Measurements from ENCODE around the gene CADM2.
A peak's percentile ranks its signal among the peaks of the same experiment; 100 is the strongest.
"Not testable (repeated sequence)": the region's sequence is repeated elsewhere in the genome, so short reads cannot be mapped to it uniquely, and the experiment has no call there.

Gene CADM2

GRCh38 chr3:85495602-85496001 is 536.8 kb downstream of the CADM2 start:
- DNase-seq = no peak

GRCh38 chr3:85498177-85498576 is 539.4 kb downstream of the CADM2 start:
- DNase-seq = no peak

GRCh38 chr3:85502148-85502875 is 543.5 kb downstream of the CADM2 start:
- DNase-seq = no peak

GRCh38 chr3:85504129-85504784 is 545.5 kb downstream of the CADM2 start:
- not testable (repeated sequence) for DNase-seq

GRCh38 chr3:85504785-85505511 is 546.2 kb downstream of the CADM2 start:
- DNase-seq = not testable (repeated sequence)

GRCh38 chr3:85507052-85507451 is 548.3 kb downstream of the CADM2 start:
- not testable (repeated sequence) for DNase-seq

GRCh38 chr3:85508659-85509058 is 549.9 kb downstream of the CADM2 start:
- no peak for DNase-seq

GRCh38 chr3:85516146-85516545 is 557.4 kb downstream of the CADM2 start:
- no peak for DNase-seq

- no peak for DNase-seq
Measured at GRCh38 chr3:85524104-85524503, 565.3 kb downstream of the CADM2 start.

- no peak for DNase-seq
Measured at GRCh38 chr3:85525264-85525663, 566.5 kb downstream of the CADM2 start.

- no peak for DNase-seq
Measured at GRCh38 chr3:85533586-85533985, 574.8 kb downstream of the CADM2 start.

GRCh38 chr3:85535517-85535916 is 576.7 kb downstream of the CADM2 start:
- no peak for DNase-seq

GRCh38 chr3:85539232-85539631 is 580.4 kb downstream of the CADM2 start:
- no peak for DNase-seq

- no peak for DNase-seq
Measured at GRCh38 chr3:85554153-85554552, 595.4 kb downstream of the CADM2 start.

- DNase-seq = no peak
Measured at GRCh38 chr3:85560088-85560785, 601.4 kb downstream of the CADM2 start.

GRCh38 chr3:85567071-85567676 is 608.4 kb downstream of the CADM2 start:
- DNase-seq = peak; percentile 61 to 62

- no peak for DNase-seq
Measured at GRCh38 chr3:85570819-85571218, 612.0 kb downstream of the CADM2 start.

GRCh38 chr3:85571835-85572234 is 613.0 kb downstream of the CADM2 start:
- peak; percentile 8 to 14 for DNase-seq

GRCh38 chr3:85572426-85572825 is 613.6 kb downstream of the CADM2 start:
- DNase-seq = no peak

- DNase-seq = no peak
Measured at GRCh38 chr3:85572978-85573377, 614.2 kb downstream of the CADM2 start.

GRCh38 chr3:85574006-85574705 is 615.4 kb downstream of the CADM2 start:
- no peak for DNase-seq

GRCh38 chr3:85576091-85576690 is 617.4 kb downstream of the CADM2 start:
- DNase-seq = peak; percentile 49 to 59

Data from AML-193 (cell line).